B cell (primary cell): Measurements from ENCODE around the gene SON. TPM values are rescaled to one million over a fixed set of nuclear protein-coding genes. Genes with fewer than 3 reads are reported as not detected.

Experiments used
- ATAC-seq: fragments of 200-7000 bp; cut with Tn5 transposase; one replicate; pipeline ENCODE4 v1.10.0; 2021; ENCODE audit warnings: low read depth, mild to moderate bottlenecking, moderate number of reproducible peaks, moderate library complexity
- CTCF ChIA-PET: fragments of 350-600 bp; sonication (Branson Sonifier 250); formaldehyde crosslinking; loops from one replicate; lab custom pipeline; 2021; ENCODE audit warnings: antibody characterized with exemption, inconsistent platforms; lab: Charles Lee
- POLR2A ChIA-PET: fragments of 350-600 bp; sonication (Branson Sonifier 250); formaldehyde crosslinking; loops from one replicate; lab custom pipeline; 2021; ENCODE audit warnings: antibody characterized with exemption; lab: Charles Lee
- DNase-seq: peaks from one replicate; pipeline ENCODE4 v3.0.0; 2013
- H2AFZ ChIP-seq: 2 replicates; pipeline ENCODE4 v1.6.1; 2012; ENCODE audit warnings: mild to moderate bottlenecking, low read depth, low read length; ENCODE audit not compliant: insufficient read depth, poor library complexity, severe bottlenecking
- H3K27ac ChIP-seq, 2 donors: 1 replicate in 1 of 2; 2 replicates in 1 of 2; pipeline ENCODE4 v1.5.1; 2012 to 2013; ENCODE audit warnings: low read length in 2 of 2, mild to moderate bottlenecking in 2 of 2, moderate library complexity in 1 of 2
- H3K27me3 ChIP-seq, 4 experiments: fragments of 200-600 bp in 1 of 4; sonication (generic) in 1 of 4; replicated peaks in 1 of 4; 1 replicate in 2 of 4; 2 replicates in 2 of 4; pipeline versions ENCODE4 v1.6.1 to v1.7.0; 2013 to 2016; ENCODE audit warnings: low read length in 3 of 4, mild to moderate bottlenecking in 2 of 4, mixed read lengths in 1 of 4, moderate library complexity in 1 of 4; ENCODE audit not compliant: insufficient read depth in 4 of 4, control insufficient read depth in 3 of 4; ENCODE audit errors: control extremely low read depth in 1 of 4
- H3K36me3 ChIP-seq, 2 experiments: replicated peaks in 1 of 2; 1 replicate in 1 of 2; 2 replicates in 1 of 2; pipeline versions ENCODE4 v1.6.1 to v1.7.1; 2013; ENCODE audit warnings: low read length in 1 of 2; ENCODE audit not compliant: insufficient read depth in 2 of 2, control insufficient read depth in 1 of 2; ENCODE audit errors: control extremely low read depth in 1 of 2, extremely low read depth in 1 of 2
- H3K4me1 ChIP-seq, 2 donors: fragments of 200-600 bp in 1 of 2; sonication (generic) in 1 of 2; 1 replicate in 1 of 2; 2 replicates in 1 of 2; pipeline versions ENCODE4 v1.5.1 to v1.6.1; 2013 to 2017; ENCODE audit warnings: low read length in 2 of 2; ENCODE audit not compliant: control insufficient read depth in 2 of 2, insufficient read depth in 2 of 2
- H3K4me2 ChIP-seq: replicated peaks from 2 replicates; pipeline ENCODE3; 2012; ENCODE audit warnings: mild to moderate bottlenecking, low read depth, low read length; ENCODE audit not compliant: poor library complexity, severe bottlenecking
- H3K4me3 ChIP-seq, 5 experiments: fragments of 200-600 bp in 1 of 5; sonication (generic) in 1 of 5; 1 replicate in 3 of 5; 2 replicates in 2 of 5; pipeline versions ENCODE4 v1.5.1 to v1.7.0; 2011 to 2016; ENCODE audit warnings: low read length in 4 of 5, mild to moderate bottlenecking in 4 of 5, low read depth in 2 of 5, control low read depth in 1 of 5, moderate library complexity in 1 of 5; ENCODE audit not compliant: insufficient read depth in 1 of 5; ENCODE audit errors: control extremely low read depth in 1 of 5, extremely low read depth in 1 of 5
- H3K79me2 ChIP-seq: fragments of 200-600 bp; sonication (generic); one replicate; pipeline ENCODE4 v1.6.0; 2016; ENCODE audit warnings: low read length; ENCODE audit not compliant: control insufficient read depth, insufficient read depth
- H3K9ac ChIP-seq: fragments of 200-600 bp; sonication (generic); 2 replicates; pipeline ENCODE4 v1.6.1; 2017; ENCODE audit warnings: mild to moderate bottlenecking, low read length, moderate library complexity
- H3K9me3 ChIP-seq, 3 donors: one replicate each; pipeline versions ENCODE4 v1.6.1 to v1.7.1; 2013; ENCODE audit warnings: low read length in 2 of 3; ENCODE audit not compliant: control insufficient read depth in 2 of 3, insufficient read depth in 1 of 3; ENCODE audit errors: control extremely low read depth in 1 of 3
- H4K20me1 ChIP-seq: 2 replicates; pipeline ENCODE4 v1.6.0; 2012; ENCODE audit warnings: mild to moderate bottlenecking, low read length; ENCODE audit not compliant: insufficient read depth, control insufficient read depth, poor library complexity, severe bottlenecking
- H3K27ac Mint-ChIP-seq: one replicate; pipeline ENCODE4 v1.8.0; 2021; ENCODE audit warnings: mixed read lengths
- H3K27me3 Mint-ChIP-seq: one replicate; pipeline ENCODE4 v1.8.0; 2021; ENCODE audit warnings: mixed read lengths
- H3K4me1 Mint-ChIP-seq: one replicate; pipeline ENCODE4 v1.8.0; 2021; ENCODE audit warnings: mixed read lengths
- H3K4me3 Mint-ChIP-seq: one replicate; pipeline ENCODE4 v1.8.0; 2021; ENCODE audit warnings: mixed read lengths
- H3K9me3 Mint-ChIP-seq: one replicate; pipeline ENCODE4 v1.8.0; 2022; ENCODE audit warnings: mixed read lengths; ENCODE audit not compliant: insufficient read depth
- EZH2 ChIP-seq: IDR thresholded peaks from 2 replicates; pipeline ENCODE4 v1.6.1; 2012; ENCODE audit warnings: borderline replicate concordance, low read depth, mild to moderate bottlenecking, moderate library complexity, low read length; ENCODE audit not compliant: insufficient read depth, poor library complexity, severe bottlenecking
- WGBS: methylation state at CpG from one replicate; pipeline ENCODE4 v1.1.5; 2013; ENCODE audit warnings: missing lambda C conversion rate; ENCODE audit not compliant: insufficient coverage; 5-methylcytosine and 5-hydroxymethylcytosine counted together
- intact Hi-C: fragments of 100-400 bp; cut with micrococcal nuclease; formaldehyde crosslinking; loops from one replicate; pipeline ENCODE4 v1.10.0; 2022
- polyA plus RNA-seq: library from polyadenylated mRNA; depleted of rRNA; stranded (reverse); fragments of >200 nt; gene quantifications from 2 replicates; pipeline ENCODE4 v1.2.3, GENCODE V29; 2012
- total RNA-seq, 2 donors: library from RNA; stranded (reverse); fragments of 120-200 nt in 1 of 2; gene quantifications; 1 replicate in 1 of 2; 2 replicates in 1 of 2; pipeline versions ENCODE4 v1.2.3 to v1.2.4, GENCODE V29; 2013 to 2022
- TF ChIP-seq, protein P1 (sequence below): fragments of 200-600 bp; IDR thresholded peaks from one replicate; pipeline ENCODE4 v1.8.0; 2022; ENCODE audit warnings: antibody characterized with exemption, mild to moderate bottlenecking

Gene SON
- total and polyA plus RNA-seq, 2 donors (not counting 1 experiment from before 2014, with no cell fraction given): 92.0 to 463 TPM

DNA sequence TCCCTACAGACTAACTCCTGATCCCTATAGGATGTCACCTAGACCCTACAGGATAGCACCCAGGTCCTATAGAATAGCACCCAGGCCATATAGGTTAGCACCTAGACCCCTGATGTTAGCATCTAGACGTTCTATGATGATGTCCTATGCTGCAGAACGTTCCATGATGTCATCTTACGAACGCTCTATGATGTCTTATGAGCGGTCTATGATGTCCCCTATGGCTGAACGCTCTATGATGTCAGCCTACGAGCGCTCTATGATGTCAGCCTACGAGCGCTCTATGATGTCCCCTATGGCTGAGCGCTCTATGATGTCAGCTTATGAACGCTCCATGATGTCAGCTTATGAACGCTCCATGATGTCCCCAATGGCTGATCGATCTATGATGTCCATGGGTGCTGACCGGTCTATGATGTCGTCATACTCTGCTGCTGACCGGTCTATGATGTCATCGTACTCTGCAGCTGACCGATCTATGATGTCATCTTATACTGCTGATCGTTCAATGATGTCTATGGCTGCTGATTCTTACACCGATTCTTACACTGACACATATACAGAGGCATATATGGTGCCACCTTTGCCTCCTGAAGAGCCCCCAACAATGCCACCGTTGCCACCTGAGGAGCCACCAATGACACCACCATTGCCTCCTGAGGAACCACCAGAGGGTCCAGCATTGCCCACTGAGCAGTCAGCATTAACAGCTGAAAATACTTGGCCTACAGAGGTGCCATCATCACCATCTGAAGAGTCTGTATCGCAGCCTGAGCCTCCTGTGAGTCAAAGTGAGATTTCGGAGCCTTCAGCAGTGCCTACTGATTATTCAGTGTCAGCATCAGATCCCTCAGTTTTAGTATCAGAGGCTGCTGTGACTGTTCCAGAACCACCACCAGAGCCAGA is 9.5 kb downstream of the SON start:
- ATAC-seq (peak; percentile 14), DNase-seq (no peak)
- H3K9me3 ChIP-seq: no peaks in the 10 kb centered on the region
- H3K9ac ChIP-seq: no peak overlapping the region
- no peak overlapping the region for H3K4me2 ChIP-seq
- ChIA-PET CTCF (interaction anchor here (1.1 kb wide), 1 partner anchor 30 kb away, joined by 3 read pairs; no protein-coding TSS in a partner anchor), POLR2A (no interaction called here)
- Mint-ChIP-seq H3K27me3 (no peaks in the 10 kb centered on the region), H3K4me1 (peaks cover 26% of the 10 kb centered on the region), H3K4me3 (no peak overlapping the region), H3K9me3 (peaks cover 4% of the 10 kb centered on the region), H3K27ac (no peak overlapping the region)
- H3K79me2 ChIP-seq: peaks cover 100% of the 10 kb centered on the region
- H3K36me3 ChIP-seq: peaks cover 28 to 86% of the 10 kb centered on the region in 2 experiments
- peaks cover 90% of the 10 kb centered on the region for H4K20me1 ChIP-seq
- no peak overlapping the region for H3K27ac ChIP-seq
- no peak for TF ChIP-seq EZH2
- TF ChIP-seq, protein P1, sequence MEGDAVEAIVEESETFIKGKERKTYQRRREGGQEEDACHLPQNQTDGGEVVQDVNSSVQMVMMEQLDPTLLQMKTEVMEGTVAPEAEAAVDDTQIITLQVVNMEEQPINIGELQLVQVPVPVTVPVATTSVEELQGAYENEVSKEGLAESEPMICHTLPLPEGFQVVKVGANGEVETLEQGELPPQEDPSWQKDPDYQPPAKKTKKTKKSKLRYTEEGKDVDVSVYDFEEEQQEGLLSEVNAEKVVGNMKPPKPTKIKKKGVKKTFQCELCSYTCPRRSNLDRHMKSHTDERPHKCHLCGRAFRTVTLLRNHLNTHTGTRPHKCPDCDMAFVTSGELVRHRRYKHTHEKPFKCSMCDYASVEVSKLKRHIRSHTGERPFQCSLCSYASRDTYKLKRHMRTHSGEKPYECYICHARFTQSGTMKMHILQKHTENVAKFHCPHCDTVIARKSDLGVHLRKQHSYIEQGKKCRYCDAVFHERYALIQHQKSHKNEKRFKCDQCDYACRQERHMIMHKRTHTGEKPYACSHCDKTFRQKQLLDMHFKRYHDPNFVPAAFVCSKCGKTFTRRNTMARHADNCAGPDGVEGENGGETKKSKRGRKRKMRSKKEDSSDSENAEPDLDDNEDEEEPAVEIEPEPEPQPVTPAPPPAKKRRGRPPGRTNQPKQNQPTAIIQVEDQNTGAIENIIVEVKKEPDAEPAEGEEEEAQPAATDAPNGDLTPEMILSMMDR: no peak
- peaks cover 0 to 6% of the 10 kb centered on the region in 2 donors for H3K4me1 ChIP-seq
- WGBS: 98% methylated on average over 24 of the region's 24 CpGs
- H3K27me3 ChIP-seq: no peaks in the 10 kb centered on the region
- no peak overlapping the region for H3K4me3 ChIP-seq
- H2AFZ ChIP-seq: no peak overlapping the region
- intact Hi-C loops: no loop called here

DNA sequence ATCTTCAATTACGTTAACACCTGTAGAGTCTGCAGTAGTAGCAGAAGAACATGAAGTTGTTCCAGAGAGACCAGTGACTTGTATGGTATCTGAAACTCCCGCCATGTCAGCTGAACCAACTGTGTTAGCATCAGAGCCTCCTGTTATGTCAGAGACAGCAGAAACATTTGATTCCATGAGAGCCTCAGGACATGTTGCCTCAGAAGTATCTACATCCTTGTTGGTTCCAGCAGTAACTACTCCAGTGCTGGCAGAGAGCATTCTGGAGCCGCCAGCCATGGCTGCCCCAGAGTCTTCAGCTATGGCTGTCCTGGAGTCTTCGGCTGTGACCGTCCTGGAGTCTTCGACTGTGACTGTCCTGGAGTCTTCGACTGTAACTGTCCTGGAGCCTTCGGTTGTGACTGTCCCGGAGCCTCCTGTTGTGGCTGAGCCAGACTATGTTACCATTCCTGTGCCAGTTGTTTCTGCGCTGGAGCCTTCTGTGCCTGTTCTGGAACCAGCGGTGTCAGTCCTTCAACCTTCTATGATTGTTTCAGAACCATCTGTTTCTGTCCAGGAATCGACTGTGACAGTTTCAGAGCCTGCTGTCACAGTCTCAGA is 10.3 kb downstream of the SON start:
- Histone ChIP-seq H3K36me3 (peaks cover 31 to 89% of the 10 kb centered on the region in 2 experiments), H3K4me2 (no peak overlapping the region), H3K4me3 (no peak overlapping the region), H2AFZ (no peak overlapping the region), H4K20me1 (peaks cover 92% of the 10 kb centered on the region), H3K27ac (no peak overlapping the region), H3K79me2 (peaks cover 100% of the 10 kb centered on the region), H3K27me3 (no peaks in the 10 kb centered on the region), H3K9ac (no peak overlapping the region), H3K4me1 (peaks cover 0 to 6% of the 10 kb centered on the region in 2 donors), H3K9me3 (no peaks in the 10 kb centered on the region)
- H3K27me3 Mint-ChIP-seq: no peaks in the 10 kb centered on the region
- intact Hi-C loops: no loop called here
- H3K9me3 Mint-ChIP-seq: peaks cover 4% of the 10 kb centered on the region
- ChIA-PET CTCF (no interaction called here), POLR2A (no interaction called here)
- ATAC-seq: no peak
- H3K4me1 Mint-ChIP-seq: peaks cover 29% of the 10 kb centered on the region
- no peak overlapping the region for H3K27ac Mint-ChIP-seq
- no peak for DNase-seq
- 98% methylated on average over 12 of the region's 12 CpGs for WGBS
- H3K4me3 Mint-ChIP-seq: no peak overlapping the region
- TF ChIP-seq, protein P1: no peak
- TF ChIP-seq EZH2: no peak
